NCI-H2107 treated with DMSO at 0.1 percent for 48 hours (cell line): ENCODE results near the gene SLC51A.
A peak's percentile ranks its signal among the peaks of the same experiment; 100 is the strongest.

Experiments used
- DNase-seq: peaks from one replicate; lab custom pipeline; 2025; ENCODE audit not compliant: unreplicated experiment; lab: John Stamatoyannopoulos, UW

Gene SLC51A

DNA sequence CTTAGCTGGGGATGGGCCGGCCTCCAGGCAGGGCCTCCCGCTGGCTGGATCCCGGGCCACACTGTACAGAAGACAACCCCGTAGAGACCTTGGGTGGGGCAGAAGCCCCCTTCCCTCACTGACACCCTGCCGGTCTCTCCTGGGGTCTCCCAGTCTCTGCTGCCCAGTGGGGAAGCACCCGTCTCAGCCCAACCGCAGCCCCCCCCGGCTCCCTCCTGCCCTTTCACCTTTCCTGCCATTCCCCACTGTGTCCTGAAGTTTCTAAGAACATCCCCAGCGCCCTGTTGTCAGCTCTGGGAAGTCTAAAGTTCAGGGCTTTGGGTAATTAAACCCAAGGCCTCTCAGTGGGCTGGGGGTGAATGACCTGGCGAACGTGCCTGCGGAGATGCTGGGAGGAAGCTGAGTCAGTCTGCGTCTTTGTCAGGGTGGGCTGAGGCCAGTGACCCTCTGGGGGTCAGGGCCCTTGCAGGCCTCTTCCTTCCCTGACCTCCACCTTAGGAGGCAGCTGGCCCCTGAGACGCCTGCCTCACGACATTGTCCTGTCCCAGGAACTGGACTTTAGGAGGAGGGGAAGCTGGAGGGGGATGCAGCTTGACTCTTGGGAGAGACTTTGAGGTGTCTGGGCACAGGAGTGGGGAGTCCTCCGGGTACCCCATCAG is 1.4 kb upstream of the SLC51A start:
- no peak for DNase-seq

DNA sequence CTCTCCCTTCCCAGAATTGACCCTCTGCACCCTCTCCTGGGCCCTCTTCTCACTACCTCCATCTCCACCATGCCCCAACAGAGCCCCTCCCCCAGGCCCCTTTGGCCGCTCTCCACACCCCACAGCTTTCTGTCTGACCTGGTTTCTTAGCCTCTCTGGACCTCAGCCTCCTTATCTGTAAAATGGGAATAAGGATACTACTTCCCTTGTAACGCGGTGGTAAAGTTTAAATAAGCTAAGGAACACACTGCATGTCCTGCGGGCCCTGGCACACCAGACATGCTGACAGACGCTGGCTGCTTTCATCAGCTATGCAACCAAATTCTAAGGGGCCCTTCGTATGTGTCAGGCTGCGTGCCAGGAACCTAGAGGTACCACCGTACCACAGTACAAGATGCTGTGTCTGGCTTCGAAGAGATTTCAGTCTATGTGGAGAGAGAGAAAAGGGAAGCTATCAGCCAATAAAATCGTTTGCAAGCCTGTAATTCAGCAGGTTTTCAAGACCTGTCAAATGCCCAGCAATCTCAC is 777 bp upstream of the SLC51A start:
- DNase-seq: no peak

DNA sequence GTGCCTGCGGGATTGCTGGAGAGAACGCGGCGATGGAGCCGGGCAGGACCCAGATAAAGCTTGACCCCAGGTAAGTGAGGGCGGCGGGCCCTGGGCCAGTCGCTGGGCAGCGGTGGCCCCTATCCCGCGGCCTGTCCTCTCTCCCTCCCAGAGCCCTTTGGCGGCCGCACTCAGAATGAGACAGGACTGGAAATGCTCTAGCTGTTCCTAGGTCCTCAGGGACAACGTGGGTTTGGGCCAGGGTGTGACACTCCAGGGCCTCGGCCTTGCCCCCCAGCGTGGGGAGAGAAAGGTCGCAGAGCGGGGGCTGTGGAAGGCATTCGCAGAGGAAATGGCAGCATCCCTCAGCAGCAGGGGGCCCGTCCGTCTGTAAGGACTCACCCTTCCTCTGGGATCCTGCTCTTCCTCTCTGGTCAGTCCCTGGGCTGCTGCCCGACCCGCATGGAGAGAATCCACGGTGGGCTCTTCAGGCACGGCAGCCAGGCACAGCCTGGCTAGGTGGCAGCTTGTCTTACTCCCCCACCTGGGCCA is 412 bp downstream of the SLC51A start:
- no peak for DNase-seq

DNA sequence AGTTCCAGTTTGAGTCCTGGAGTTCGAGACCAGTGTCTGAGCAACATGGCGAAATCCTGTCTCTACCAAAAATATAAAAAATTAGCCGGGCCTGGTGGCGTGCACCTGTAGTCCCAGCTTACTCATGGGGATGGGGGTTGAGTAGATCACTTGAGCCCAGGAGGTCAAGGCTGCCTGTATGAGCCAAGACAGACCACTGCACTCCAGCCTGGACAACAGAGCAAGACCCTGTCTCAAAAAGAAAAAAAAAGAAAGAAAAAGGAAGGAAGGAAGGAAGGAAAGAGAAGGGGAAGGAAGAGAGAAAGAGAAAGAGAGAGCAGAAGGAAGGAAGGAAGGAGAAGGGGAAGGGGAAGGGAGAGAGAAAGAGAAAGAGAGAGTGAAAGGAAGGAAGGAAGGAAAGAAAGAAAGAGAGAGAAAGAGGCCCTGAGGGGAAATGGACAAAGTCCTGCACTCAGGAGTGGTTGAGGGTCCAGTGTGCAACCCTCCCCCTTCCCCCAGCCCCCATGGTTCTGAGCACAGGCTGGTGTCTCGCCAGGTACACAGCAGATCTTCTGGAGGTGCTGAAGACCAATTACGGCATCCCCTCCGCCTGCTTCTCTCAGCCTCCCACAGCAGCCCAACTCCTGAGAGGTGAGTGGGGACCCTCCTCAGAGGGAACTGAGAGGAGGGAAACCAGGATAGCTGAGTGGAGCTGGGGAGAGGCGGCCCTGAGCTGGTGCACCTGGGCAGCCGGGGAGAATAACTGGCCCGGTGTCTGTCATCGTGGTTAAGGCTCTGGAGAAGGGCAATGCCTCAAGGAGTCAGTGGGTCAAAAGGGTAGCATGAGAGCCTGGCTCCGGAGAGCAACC is 1.2 kb downstream of the SLC51A start:
- DNase-seq: no peak

DNA sequence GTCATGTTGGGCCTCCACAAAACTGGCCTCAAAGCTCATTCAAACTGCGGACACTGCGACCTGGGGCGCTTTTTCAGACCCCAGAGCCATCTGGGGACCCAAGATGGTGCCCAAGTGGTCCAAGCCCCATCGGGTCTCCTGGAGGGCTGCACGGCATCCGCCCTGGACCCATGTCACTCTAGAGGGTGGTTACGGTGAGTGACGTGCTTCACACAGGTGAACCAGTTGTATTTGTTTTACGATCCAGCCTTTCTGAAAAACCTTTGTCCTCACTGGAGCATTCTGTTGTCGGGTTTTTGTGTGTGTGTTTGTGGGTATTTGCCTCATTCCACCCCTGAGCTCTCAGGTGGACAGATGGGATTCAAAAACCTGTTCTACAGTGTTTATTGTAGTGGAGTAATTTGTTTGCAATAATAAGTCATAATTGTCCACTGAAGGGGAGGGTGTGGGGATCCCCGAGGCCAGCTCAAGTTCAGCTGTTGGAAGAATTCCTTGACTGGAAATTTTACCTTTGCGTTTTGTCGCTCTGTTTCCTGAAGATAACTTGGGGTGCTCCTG is 1.9 kb downstream of the SLC51A start:
- no peak for DNase-seq

DNA sequence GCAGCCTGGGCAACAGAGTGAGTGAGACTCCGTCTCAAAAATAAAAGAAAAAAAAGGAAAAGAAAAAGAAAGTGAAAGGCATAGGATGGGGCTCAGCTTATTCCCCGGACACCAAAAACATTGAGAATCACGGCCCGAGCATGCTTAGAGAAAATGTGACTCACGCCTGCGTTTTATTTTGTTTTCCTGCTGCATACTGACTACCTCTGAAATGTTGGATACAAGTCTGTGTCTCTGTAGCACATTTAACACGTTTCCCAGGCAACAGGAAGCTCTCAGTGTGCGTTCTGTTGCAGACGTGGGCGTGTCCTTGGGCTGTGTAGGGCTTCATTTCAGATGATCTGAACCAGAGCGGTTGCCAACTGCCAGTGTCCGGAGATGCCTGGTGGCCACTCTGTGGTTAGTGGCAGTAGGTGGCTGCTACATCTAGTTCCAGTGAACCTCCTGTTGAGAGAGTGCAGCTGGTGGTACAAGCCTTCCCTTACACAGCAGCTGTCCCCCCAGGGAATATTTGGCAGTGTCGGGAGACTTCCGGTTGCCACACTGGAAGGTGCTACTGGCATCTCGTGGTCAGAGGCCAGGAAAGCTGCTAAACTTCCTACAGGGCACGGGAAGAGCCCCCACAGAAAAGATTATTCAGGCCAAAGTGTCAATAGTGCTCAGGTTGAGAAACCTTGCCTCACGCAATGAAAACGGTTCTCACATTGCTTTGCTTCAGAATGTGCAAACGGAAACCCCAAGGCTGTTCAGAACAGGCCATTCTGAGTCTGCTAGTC is 3.0 kb downstream of the SLC51A start:
- DNase-seq: peak; percentile 92

DNA sequence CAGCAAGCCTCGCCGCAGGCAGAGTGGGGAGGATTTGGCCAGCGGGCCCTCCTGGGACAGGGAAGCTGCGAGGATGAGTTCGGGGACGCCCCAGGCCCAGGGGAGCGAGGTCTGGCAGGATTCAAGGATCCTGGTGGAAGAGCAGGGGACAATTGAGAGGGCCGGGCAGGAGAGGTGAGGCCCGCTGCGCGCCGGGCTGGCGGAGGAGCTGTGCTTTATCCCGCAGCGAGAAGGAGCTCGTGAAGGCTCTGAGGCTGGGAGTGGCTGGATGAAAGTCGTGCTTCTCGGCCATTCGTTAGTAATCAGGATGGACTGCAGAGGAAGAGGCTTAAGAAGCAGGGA is 3.6 kb downstream of the SLC51A start:
- no peak for DNase-seq

DNA sequence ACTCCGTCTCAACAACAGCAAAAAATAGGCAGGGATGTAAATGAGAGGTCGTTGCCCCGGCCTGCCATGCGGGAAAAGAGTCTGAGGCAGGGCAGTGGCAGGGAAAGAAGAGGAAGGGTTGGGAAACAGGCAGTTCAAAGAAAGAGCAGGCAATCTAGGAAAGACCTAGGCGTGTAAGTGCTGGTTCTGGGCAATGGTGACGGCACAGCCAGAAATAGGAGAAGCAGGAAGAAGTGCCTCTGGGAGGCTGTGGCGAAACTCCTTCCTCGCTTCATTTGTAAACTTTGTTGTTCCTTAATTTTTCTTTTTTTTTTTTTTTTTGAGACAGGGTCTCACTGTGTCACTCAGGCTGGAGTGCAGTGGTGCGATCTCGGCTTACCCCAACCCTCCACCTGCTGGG is 4.3 kb downstream of the SLC51A start:
- DNase-seq: no peak

DNA sequence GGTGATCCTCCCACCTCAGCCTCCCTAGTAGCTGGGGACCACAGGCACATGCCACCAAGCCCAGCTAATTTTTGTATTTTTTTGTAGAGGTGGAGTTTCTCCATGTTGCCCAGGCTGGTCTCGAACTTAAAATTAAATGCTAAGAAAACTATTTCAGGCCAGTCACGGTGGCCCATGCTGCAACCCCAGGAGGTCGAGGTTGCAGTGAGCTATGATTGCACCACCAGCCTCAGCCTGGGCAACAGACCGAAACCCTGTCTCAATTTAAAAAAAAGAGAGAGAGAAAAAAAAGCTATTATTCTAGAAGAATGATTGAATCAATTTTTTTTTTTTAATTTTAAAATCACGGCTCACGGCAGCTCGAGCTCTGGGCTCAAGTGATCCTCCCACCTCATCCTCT is 4.7 kb downstream of the SLC51A start:
- DNase-seq: no peak

DNA sequence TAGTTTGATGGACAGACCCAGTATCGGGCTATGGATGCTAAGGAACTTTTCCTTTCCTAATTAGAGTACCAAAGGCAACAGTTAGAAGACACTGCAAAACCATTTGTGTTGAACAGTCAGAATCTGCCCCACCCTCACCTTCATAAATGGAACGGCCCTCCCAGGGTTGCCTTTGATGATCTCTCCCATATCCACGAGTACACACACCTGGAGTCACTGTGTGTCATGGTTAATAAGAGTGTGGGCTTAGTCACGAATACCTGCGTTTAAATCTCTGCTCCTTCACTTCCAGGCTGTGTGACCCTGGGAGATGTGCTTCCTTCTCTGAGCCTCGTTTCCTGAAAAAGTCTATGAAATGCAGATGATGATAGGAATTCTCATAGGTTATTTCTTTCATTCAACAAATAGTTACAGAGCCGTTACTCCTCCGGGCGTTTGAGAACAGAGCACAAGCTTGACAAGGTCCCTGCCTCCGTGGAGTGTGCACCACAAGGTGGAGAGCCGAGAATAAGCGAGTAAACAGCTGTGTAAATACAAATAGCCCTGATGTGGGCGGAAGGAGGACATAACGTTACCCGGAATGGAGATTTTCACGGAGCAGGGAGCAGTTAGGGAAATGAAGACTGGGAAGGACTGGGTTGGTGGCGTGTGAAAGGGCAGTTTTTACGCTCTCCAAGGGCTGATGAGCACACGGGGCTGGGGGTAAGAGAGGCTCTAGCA is 6.7 kb downstream of the SLC51A start:
- peak; percentile 52 for DNase-seq

DNA sequence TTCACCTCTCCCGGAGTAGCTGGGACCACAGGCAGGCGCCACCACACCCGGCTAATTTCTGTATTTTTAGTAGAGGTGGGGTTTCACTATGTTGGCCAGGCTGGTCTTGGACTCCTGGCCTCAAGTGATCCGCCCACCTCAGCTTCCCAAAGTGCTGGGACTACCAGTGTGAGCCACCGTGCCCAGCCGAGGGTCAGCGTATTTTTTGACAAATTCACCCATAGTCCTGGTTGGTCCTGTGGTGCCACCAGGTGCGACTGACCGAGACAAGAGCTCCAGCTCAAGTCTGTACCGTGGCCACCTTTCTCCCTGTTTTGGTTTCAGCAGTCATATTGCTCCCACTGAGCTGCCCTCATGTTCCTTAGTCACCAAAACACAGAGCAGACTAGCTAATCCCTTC is 8.8 kb downstream of the SLC51A start:
- DNase-seq: no peak

DNA sequence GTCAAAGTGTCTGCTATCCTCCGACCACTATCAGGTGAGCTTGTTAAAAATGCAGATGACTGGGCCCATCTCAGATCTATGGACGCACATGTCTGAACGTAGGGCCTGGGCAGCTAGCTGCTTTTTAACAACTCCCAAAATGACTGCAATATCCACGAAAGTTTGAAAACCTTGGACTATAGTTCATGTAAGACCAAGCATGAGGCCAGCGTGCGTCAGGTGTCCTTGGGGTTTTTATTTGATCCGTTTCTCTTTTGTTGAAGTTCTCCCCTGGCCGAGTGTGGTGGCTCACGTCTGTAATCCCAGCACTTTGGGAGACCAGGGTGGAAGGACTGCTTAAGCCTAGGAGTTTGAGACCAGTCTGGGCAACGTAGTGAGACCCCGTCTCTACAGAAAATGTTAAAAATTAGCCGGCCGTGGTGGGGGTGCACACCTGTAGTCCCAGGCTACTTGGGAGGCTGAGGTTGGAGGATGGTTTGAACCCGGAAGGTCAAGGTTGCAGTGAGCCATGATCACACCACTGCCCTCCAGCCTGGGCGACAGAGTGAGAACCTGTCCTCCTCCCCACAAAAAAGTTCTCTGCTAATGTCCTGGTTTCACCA is 9.5 kb downstream of the SLC51A start:
- DNase-seq: no peak

DNA sequence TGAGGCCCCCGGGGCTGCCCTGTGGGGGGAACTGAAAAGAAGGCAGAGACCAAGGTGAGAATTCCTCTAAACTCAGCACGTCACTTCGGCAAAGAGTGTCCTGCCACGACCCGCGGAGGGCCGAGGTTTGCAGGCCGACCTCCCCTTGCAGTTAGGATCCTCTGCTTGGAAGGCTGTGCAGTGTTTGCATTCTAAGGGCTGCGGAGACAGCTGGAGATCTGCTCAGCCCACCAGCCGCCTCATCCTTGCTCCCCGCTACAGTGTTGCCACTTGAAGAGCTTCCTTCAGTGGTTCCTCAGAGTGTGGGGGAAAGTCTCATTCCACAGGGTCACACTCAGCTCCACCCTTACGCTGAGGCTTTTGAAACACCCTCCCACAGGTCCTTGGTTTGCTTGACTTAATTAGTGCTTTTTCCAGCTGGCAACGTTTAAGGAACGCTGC is 10.8 kb downstream of the SLC51A start:
- DNase-seq: no peak

DNA sequence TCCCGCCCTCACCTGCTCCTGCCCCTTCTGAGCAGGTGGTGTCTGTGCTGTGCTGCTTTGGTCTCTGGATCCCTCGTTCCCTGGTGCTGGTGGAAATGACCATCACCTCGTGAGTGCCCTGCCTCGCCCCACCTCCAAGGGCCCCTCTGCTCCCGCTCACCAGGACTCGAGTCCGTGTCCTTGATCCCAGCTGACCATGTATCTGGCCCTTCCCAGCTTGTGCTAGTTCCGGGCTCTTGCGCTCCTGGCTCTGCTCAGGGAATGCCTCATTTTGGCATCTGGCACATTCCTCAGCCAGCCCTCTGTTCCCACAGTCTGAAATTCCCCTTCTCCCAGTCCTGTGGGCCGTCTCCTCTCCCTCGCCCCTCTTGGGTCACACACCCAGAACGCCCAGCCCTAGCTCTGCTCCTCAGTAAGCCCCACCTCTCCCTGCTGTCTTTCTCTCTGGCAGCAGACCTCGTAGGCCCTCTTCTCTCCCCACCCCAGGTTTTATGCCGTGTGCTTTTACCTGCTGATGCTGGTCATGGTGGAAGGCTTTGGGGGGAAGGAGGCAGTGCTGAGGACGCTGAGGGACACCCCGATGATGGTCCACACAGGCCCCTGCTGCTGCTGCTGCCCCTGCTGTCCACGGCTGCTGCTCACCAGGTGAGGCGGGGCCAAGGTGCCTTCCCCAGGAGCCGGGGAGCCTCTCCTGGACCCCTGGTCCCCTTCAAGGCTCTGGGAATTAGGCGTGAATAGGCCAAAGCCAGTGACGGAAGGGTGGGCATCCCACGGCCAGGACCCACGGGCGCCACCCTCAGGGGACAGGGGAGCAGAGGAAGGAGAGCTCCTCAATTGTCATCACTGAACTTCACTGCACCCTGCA is 11.5 kb downstream of the SLC51A start:
- no peak for DNase-seq

DNA sequence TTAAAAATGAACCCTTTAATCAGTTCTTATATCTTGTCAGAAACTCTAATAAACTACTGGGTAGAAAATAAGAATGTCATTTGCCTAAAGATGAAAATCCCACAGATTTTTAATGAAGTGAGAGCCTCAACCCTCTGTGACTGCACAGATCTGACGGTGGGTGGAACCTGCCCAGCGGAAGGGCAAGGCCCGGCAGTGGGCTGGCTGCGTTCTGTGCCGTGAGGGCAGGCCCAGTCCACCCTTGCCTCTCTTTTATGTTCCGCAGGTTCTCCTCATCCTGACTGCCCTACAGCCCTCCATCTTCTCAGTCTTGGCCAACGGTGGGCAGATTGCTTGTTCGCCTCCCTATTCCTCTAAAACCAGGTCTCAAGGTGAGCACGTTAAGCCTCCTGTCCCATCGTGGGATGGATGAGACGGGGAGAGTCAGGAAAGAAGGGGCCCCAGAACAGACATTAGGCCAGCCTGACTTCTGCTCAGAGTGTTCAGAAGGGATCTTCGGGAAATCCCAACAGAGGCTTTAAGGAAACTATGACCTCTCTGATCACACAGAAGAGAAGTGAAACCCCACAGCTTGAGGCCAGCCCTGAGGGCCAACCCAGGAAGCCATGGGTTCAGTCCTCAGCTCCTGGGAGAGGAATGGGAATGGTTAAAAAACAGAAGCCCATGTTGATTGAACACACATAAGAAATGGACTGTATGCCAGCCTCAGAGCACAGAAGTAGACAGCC is 16.0 kb downstream of the SLC51A start:
- no peak for DNase-seq

DNA sequence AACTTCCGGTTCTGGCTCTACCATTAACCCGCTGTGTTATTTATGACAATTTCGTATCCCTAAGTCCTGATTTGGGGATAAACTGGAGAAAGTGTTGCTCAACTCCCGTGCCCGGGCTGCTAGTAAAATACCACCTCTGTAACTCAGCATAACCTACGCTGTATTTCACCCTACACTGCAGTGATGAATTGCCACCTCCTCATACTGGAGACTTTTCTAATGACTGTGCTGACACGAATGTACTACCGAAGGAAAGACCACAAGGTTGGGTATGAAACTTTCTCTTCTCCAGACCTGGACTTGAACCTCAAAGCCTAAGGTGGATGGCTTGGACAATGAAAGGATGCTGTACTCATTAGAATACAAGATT is 16.5 kb downstream of the SLC51A start:
- DNase-seq: no peak

DNA sequence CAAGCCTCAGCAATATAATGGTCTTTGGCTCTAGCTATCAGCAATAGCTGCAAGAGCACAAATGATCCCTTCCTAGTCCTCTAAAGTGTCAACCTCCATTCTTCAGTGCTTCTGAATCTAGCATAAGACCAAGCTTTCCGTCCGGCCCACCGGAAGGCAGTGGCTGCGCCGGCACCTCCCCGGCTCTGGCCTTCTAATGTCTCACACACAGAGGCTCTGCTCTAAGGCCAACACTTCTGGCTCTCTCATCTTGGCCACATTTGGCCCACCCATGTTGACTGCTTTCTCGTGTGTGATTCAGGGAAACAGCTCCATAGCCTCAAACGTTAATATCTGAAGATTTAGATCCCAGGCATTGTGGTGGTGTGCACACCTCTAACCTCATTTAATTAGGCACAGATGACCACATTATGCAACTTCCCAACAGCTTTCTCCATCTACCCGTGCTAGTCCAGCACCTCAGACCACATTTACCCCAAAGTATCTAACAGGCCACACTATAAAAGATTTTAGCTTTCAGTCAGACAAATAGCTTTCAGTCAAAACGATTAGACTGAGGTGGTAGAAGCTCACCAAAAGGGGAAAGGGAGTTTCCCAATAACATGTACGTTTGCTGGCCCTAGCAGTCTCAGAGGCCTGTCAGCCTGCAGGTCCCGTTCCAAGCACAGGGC is 19.3 kb downstream of the SLC51A start:
- no peak for DNase-seq

DNA sequence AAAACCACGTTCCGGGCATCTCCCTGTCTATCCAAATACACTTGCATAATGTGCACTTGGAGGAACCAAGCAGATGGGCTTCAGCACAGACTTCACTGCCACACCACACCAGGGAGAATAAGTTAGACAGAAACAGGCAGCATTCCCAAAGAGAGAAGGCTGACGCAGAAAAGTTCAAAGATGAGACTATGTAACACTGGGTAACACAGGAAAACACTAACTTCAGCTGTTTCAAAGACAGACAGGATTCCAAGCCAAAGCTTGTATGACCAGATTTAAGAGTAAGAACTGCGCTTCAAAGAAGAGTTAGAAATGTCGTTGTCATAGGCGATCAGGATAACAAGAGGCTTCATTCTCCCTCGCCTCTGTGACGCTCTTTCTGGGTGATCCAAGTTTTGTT is 19.9 kb downstream of the SLC51A start:
- DNase-seq: no peak
